ENCODE results near the gene PRKCSH.

Gene PRKCSH

GRCh38 chr19:11495885-11496284 lies 60.5 kb downstream of the PRKCSH start:
- Histone ChIP-seq H3K27me3 (ENCODE audit: control insufficient read depth in 1 of 2, insufficient read depth in 2 of 2, low read length in 2 of 2) (no peaks in the 10 kb centered on the region), H3K27ac (ENCODE audit: low read depth, low read length) (no peak overlapping the region), H3K4me1 (ENCODE audit: insufficient read depth, low read length) (no peaks in the 10 kb centered on the region), H3K36me3 (ENCODE audit: insufficient read depth, low read length) (peaks cover 11% of the 10 kb centered on the region), H3K4me3 (ENCODE audit: low read depth in 1 of 2, low read length in 2 of 2) (no peak overlapping the region), H3K9me3 (ENCODE audit: low read length) (no peaks in the 10 kb centered on the region), H3K9ac (ENCODE audit: low read length) (no peak overlapping the region)

GRCh38 chr19:11496391-11497163 lies 61.1 kb downstream of the PRKCSH start:
- Histone ChIP-seq H3K27me3 (ENCODE audit: control insufficient read depth in 1 of 2, insufficient read depth in 2 of 2, low read length in 2 of 2) (no peaks in the 10 kb centered on the region), H3K9me3 (ENCODE audit: low read length) (no peaks in the 10 kb centered on the region), H3K4me3 (ENCODE audit: low read depth in 1 of 2, low read length in 2 of 2) (no peak overlapping the region), H3K36me3 (ENCODE audit: insufficient read depth, low read length) (peaks cover 11% of the 10 kb centered on the region), H3K9ac (ENCODE audit: low read length) (no peak overlapping the region), H3K27ac (ENCODE audit: low read depth, low read length) (no peak overlapping the region), H3K4me1 (ENCODE audit: insufficient read depth, low read length) (no peaks in the 10 kb centered on the region)

- peaks cover 11% of the 10 kb centered on the region for H3K36me3 ChIP-seq (ENCODE audit: insufficient read depth, low read length)
Observed at GRCh38 chr19:11499220-11499726, 63.8 kb downstream of the PRKCSH start.

GRCh38 chr19:11499890-11500420 lies 64.5 kb downstream of the PRKCSH start:
- H3K9me3 ChIP-seq (ENCODE audit: low read length): no peaks in the 10 kb centered on the region
- no peak overlapping the region for H3K27ac ChIP-seq (ENCODE audit: low read depth, low read length)
- H3K27me3 ChIP-seq (ENCODE audit: control insufficient read depth in 1 of 2, insufficient read depth in 2 of 2, low read length in 2 of 2): no peaks in the 10 kb centered on the region
- peaks cover 11% of the 10 kb centered on the region for H3K36me3 ChIP-seq (ENCODE audit: insufficient read depth, low read length)
- H3K9ac ChIP-seq (ENCODE audit: low read length): no peak overlapping the region
- H3K4me1 ChIP-seq (ENCODE audit: insufficient read depth, low read length): peaks cover 7% of the 10 kb centered on the region
- H3K4me3 ChIP-seq (ENCODE audit: low read depth in 1 of 2, low read length in 2 of 2): no peak overlapping the region

More at GRCh38 chr19:11499220-11499726, 63.8 kb downstream of the PRKCSH start:
- Histone ChIP-seq H3K4me1 (ENCODE audit: insufficient read depth, low read length) (peaks cover under 1% of the 10 kb centered on the region), H3K9me3 (ENCODE audit: low read length) (no peaks in the 10 kb centered on the region), H3K27ac (ENCODE audit: low read depth, low read length) (no peak overlapping the region), H3K4me3 (ENCODE audit: low read depth in 1 of 2, low read length in 2 of 2) (no peak overlapping the region), H3K9ac (ENCODE audit: low read length) (no peak overlapping the region), H3K27me3 (ENCODE audit: control insufficient read depth in 1 of 2, insufficient read depth in 2 of 2, low read length in 2 of 2) (no peaks in the 10 kb centered on the region)
